ENCODE measurements around the gene GDI1. TPM values are rescaled to one million over a fixed set of nuclear protein-coding genes. Genes with fewer than 3 reads are reported as not detected.

GDI1 gene
- total and polyA plus RNA-seq, 2 of the 4 experiments (the other 2 are of a cell fraction): 113 to 291 TPM

DNA sequence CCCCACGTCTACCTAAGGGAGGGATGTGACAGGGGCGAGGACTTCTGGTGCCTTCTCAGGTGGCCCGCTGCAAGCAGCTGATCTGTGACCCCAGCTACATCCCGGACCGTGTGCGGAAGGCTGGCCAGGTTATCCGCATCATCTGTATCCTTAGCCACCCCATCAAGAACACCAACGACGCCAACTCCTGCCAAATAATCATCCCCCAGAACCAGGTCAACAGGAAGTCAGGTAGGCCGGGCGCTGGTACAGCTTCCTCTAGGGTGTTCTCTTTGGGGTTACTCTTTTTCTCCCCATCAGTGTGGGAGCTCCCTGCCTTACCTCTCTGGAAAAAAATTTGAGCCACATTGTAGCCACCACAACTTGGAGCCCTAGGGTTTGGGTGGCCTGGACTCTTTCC is 4.6 kb downstream of the GDI1 start:
- WGBS, 2 experiments (ENCODE audit: extremely low coverage in 2 of 2, insufficient read length in 1 of 2): 92% methylated on average over 5 of the region's 11 CpGs; no CpG with 5 or more reads in 1 of the 2 experiments
- Histone ChIP-seq H3K4me3 (ENCODE audit: insufficient read depth, low read depth, low read length) (no peak overlapping the region), H3K9me1 (ENCODE audit: insufficient read depth, low read length) (no peaks in the 10 kb centered on the region), H4K91ac (ENCODE audit: insufficient read depth, low read depth, low read length) (no peak overlapping the region), H2AK5ac (ENCODE audit: low read depth, low read length) (no peak overlapping the region), H3K23ac (ENCODE audit: low read depth, low read length) (no peak overlapping the region), H2BK15ac (ENCODE audit: low read depth, low read length) (no peak overlapping the region), H3K14ac (replicated peaks; ENCODE audit: low read depth, low read length) (no peak overlapping the region), H3K9ac (ENCODE audit: low read depth, low read length) (no peak overlapping the region), H2BK5ac (ENCODE audit: low read depth, low read length, poor library complexity, severe bottlenecking) (no peak overlapping the region), H2BK20ac (ENCODE audit: low read depth, low read length) (no peak overlapping the region), H3K56ac (ENCODE audit: extremely low read depth, insufficient read depth, low read length) (no peak overlapping the region), H4K8ac (ENCODE audit: low read depth in 2 of 2, low read length in 2 of 2) (no peak overlapping the region), H3K4ac (ENCODE audit: low read depth, low read length) (no peak overlapping the region), H3K27ac (ENCODE audit: insufficient read depth, low read length) (no peak overlapping the region), H3K4me2 (ENCODE audit: low read depth, low read length) (no peak overlapping the region), H2BK120ac (ENCODE audit: low read depth, low read length) (no peak overlapping the region), H2AFZ (replicated peaks; ENCODE audit: low read length, poor library complexity) (no peak overlapping the region), H3K4me1 (ENCODE audit: control insufficient read depth, insufficient read depth, low read length) (peaks cover 11% of the 10 kb centered on the region), H3K36me3 (ENCODE audit: control insufficient read depth, insufficient read depth, low read length) (peaks cover 37% of the 10 kb centered on the region), H4K20me1 (ENCODE audit: insufficient read depth, low read length) (peaks cover 14% of the 10 kb centered on the region), H3K9me3 (ENCODE audit: control insufficient read depth, insufficient read depth, low read length) (no peaks in the 10 kb centered on the region; the same call in 1 of the 2 replicates), H3K27me3 (ENCODE audit: control insufficient read depth, insufficient read depth, low read length) (no peaks in the 10 kb centered on the region), H4K5ac (ENCODE audit: low read depth, low read length) (no peak overlapping the region), H2AK9ac (replicated peaks; ENCODE audit: low read depth, low read length, poor library complexity) (no peak overlapping the region), H3K18ac (ENCODE audit: low read depth, low read length) (no peak overlapping the region), H3K79me1 (ENCODE audit: low read depth in 1 of 2, low read length in 2 of 2) (peaks cover 0 to 21% of the 10 kb centered on the region in 2 experiments; a peak in 2 of 4 replicates)
- BruUV-seq (replicated peaks): no TSS peak
- TF ChIP-seq FOS (IDR thresholded peaks at IDR 0.05; ENCODE audit: low read depth, low read length): no peak
- no peak for TF ChIP-seq RCOR1 (IDR thresholded peaks at IDR 0.05; ENCODE audit: insufficient replicate concordance, low read length)
- TF ChIP-seq MAZ (IDR thresholded peaks at IDR 0.05; ENCODE audit: borderline replicate concordance, low read depth, low read length): no peak
- TF ChIP-seq, protein P1, sequence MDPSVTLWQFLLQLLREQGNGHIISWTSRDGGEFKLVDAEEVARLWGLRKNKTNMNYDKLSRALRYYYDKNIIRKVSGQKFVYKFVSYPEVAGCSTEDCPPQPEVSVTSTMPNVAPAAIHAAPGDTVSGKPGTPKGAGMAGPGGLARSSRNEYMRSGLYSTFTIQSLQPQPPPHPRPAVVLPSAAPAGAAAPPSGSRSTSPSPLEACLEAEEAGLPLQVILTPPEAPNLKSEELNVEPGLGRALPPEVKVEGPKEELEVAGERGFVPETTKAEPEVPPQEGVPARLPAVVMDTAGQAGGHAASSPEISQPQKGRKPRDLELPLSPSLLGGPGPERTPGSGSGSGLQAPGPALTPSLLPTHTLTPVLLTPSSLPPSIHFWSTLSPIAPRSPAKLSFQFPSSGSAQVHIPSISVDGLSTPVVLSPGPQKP (IDR thresholded peaks at IDR 0.05; ENCODE audit: borderline replicate concordance, low read depth, low read length): no peak
- TF ChIP-seq NFE2L2 (IDR thresholded peaks at IDR 0.05; ENCODE audit: low read depth, low read length): no peak
- TF ChIP-seq, protein P2, sequence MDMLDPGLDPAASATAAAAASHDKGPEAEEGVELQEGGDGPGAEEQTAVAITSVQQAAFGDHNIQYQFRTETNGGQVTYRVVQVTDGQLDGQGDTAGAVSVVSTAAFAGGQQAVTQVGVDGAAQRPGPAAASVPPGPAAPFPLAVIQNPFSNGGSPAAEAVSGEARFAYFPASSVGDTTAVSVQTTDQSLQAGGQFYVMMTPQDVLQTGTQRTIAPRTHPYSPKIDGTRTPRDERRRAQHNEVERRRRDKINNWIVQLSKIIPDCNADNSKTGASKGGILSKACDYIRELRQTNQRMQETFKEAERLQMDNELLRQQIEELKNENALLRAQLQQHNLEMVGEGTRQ (IDR thresholded peaks at IDR 0.05; ENCODE audit: low read depth, low read length): no peak
- TF ChIP-seq MAFK (IDR thresholded peaks at IDR 0.05; ENCODE audit: low read depth, low read length): no peak
- TF ChIP-seq POLR2A (IDR thresholded peaks at IDR 0.05; ENCODE audit: low read depth, low read length): no peak
- no peak for TF ChIP-seq BHLHE40 (IDR thresholded peaks at IDR 0.05; ENCODE audit: low read depth, low read length)
- TF ChIP-seq CEBPB (IDR thresholded peaks at IDR 0.05; ENCODE audit: low read depth, low read length): no peak
- TF ChIP-seq SMC3 (IDR thresholded peaks at IDR 0.05; ENCODE audit: low read depth, low read length): no peak
- CTCF ChIA-PET: no interaction called here
- ATAC-seq (ENCODE audit: low read depth) (no peak), DNase-seq (no peak)
- dilution Hi-C loops (cut with HindIII; ENCODE audit: low sequenced_read_pairs, unreplicated experiment): no loop called here
- intact Hi-C loops (cut with micrococcal nuclease): no loop called here
- POLR2A ChIA-PET (ENCODE audit: unreplicated experiment): no interaction called here
- in situ Hi-C loops (cut with MboI; ENCODE audit: low sequenced_read_pairs): no loop called here
